ENCODE measurements around the gene WARS2.

The WARS2 gene

GRCh38 chr1:119010201-119010600 is 130.3 kb downstream of the WARS2 start:
- DNase-seq = no peak

- no peak for DNase-seq
Measured at GRCh38 chr1:119009312-119009655, 131.2 kb downstream of the WARS2 start.

GRCh38 chr1:119008483-119009311 is 131.8 kb downstream of the WARS2 start:
- DNase-seq = no peak

GRCh38 chr1:119007670-119008482 is 132.6 kb downstream of the WARS2 start:
- no peak for DNase-seq

- no peak for DNase-seq
Measured at GRCh38 chr1:119007339-119007669, 133.1 kb downstream of the WARS2 start.

- no peak for DNase-seq
Measured at GRCh38 chr1:119006406-119007279, 133.8 kb downstream of the WARS2 start.

- no peak for DNase-seq
Measured at GRCh38 chr1:119005724-119006405, 134.6 kb downstream of the WARS2 start.

- DNase-seq = no peak
Measured at GRCh38 chr1:119004781-119005180, 135.7 kb downstream of the WARS2 start.

- no peak for DNase-seq
Measured at GRCh38 chr1:119004129-119004527, 136.3 kb downstream of the WARS2 start.

GRCh38 chr1:119003413-119004128 is 136.9 kb downstream of the WARS2 start:
- no peak for DNase-seq

- DNase-seq = no peak
Measured at GRCh38 chr1:119002028-119002686, 138.3 kb downstream of the WARS2 start.

- no peak for DNase-seq
Measured at GRCh38 chr1:119001181-119002027, 139.0 kb downstream of the WARS2 start.

- DNase-seq = no peak
Measured at GRCh38 chr1:119000371-119001180, 139.9 kb downstream of the WARS2 start.

- DNase-seq = no peak
Measured at GRCh38 chr1:118999348-119000071, 140.9 kb downstream of the WARS2 start.

GRCh38 chr1:118998171-118998570 is 142.3 kb downstream of the WARS2 start:
- DNase-seq = no peak

GRCh38 chr1:118997225-118997624 is 143.2 kb downstream of the WARS2 start:
- no peak for DNase-seq

GRCh38 chr1:118995312-118996016 is 145.0 kb downstream of the WARS2 start:
- no peak for DNase-seq

GRCh38 chr1:118993700-118994026 is 146.8 kb downstream of the WARS2 start:
- no peak for DNase-seq
